Measurements from ENCODE around the gene UVRAG. TPM values are rescaled to one million over a fixed set of nuclear protein-coding genes. Genes with fewer than 3 reads are reported as not detected.

The UVRAG gene
- total and polyA plus RNA-seq, 2 of the 13 experiments (the other 11 are each of a cell fraction or from before 2014, with no cell fraction given): 9.7 to 17.3 TPM

GRCh38 chr11:76152086-76152681 is 337.2 kb downstream of the UVRAG start (continued):
- TF ChIP-seq, protein P1, sequence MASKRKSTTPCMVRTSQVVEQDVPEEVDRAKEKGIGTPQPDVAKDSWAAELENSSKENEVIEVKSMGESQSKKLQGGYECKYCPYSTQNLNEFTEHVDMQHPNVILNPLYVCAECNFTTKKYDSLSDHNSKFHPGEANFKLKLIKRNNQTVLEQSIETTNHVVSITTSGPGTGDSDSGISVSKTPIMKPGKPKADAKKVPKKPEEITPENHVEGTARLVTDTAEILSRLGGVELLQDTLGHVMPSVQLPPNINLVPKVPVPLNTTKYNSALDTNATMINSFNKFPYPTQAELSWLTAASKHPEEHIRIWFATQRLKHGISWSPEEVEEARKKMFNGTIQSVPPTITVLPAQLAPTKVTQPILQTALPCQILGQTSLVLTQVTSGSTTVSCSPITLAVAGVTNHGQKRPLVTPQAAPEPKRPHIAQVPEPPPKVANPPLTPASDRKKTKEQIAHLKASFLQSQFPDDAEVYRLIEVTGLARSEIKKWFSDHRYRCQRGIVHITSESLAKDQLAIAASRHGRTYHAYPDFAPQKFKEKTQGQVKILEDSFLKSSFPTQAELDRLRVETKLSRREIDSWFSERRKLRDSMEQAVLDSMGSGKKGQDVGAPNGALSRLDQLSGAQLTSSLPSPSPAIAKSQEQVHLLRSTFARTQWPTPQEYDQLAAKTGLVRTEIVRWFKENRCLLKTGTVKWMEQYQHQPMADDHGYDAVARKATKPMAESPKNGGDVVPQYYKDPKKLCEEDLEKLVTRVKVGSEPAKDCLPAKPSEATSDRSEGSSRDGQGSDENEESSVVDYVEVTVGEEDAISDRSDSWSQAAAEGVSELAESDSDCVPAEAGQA (IDR thresholded peaks at IDR 0.05; ENCODE audit: low read depth): 0 out of 2 replicates have a peak, but pooled peaks have one; percentile 59
- TF ChIP-seq, protein P1 (CRISPR knock-in tag; IDR thresholded peaks at IDR 0.05; ENCODE audit: borderline replicate concordance): no peak
- TF ChIP-seq SP5 (CRISPR knock-in tag; IDR thresholded peaks at IDR 0.05; ENCODE audit: borderline replicate concordance, low read depth) (0 out of 2 replicates have a peak, but pooled peaks have one; percentile 16), HOXA3 (CRISPR knock-in tag; IDR thresholded peaks at IDR 0.05) (peak; percentile 88), WIZ (CRISPR knock-in tag; IDR thresholded peaks at IDR 0.05) (no peak), CBX5 (CRISPR knock-in tag; IDR thresholded peaks at IDR 0.05; ENCODE audit: borderline replicate concordance) (no peak), TMF1 (CRISPR knock-in tag; IDR thresholded peaks at IDR 0.05; ENCODE audit: low read depth) (no peak), POLR2AphosphoS5 (IDR thresholded peaks at IDR 0.05; ENCODE audit: low read depth, low read length) (no peak), ZNF101 (CRISPR knock-in tag; IDR thresholded peaks at IDR 0.05; ENCODE audit: borderline replicate concordance, low read depth) (no peak), ERF (CRISPR knock-in tag; IDR thresholded peaks at IDR 0.05) (peak; percentile 48; the same call in 1 of the 2 replicates), KAT8 (CRISPR knock-in tag; IDR thresholded peaks at IDR 0.05) (0 out of 2 replicates have a peak, but pooled peaks have one; percentile 28), NR1H2 (CRISPR knock-in tag; IDR thresholded peaks at IDR 0.05; ENCODE audit: borderline replicate concordance, low read depth) (peak; percentile 54; the same call in 1 of the 2 replicates)
- TF ChIP-seq, protein P2, sequence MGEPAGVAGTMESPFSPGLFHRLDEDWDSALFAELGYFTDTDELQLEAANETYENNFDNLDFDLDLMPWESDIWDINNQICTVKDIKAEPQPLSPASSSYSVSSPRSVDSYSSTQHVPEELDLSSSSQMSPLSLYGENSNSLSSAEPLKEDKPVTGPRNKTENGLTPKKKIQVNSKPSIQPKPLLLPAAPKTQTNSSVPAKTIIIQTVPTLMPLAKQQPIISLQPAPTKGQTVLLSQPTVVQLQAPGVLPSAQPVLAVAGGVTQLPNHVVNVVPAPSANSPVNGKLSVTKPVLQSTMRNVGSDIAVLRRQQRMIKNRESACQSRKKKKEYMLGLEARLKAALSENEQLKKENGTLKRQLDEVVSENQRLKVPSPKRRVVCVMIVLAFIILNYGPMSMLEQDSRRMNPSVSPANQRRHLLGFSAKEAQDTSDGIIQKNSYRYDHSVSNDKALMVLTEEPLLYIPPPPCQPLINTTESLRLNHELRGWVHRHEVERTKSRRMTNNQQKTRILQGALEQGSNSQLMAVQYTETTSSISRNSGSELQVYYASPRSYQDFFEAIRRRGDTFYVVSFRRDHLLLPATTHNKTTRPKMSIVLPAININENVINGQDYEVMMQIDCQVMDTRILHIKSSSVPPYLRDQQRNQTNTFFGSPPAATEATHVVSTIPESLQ (CRISPR knock-in tag; conservative IDR thresholded peaks at IDR 0.05): no peak
- TF ChIP-seq, protein P3, sequence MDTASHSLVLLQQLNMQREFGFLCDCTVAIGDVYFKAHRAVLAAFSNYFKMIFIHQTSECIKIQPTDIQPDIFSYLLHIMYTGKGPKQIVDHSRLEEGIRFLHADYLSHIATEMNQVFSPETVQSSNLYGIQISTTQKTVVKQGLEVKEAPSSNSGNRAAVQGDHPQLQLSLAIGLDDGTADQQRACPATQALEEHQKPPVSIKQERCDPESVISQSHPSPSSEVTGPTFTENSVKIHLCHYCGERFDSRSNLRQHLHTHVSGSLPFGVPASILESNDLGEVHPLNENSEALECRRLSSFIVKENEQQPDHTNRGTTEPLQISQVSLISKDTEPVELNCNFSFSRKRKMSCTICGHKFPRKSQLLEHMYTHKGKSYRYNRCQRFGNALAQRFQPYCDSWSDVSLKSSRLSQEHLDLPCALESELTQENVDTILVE (CRISPR knock-in tag; IDR thresholded peaks at IDR 0.05): no peak
- TF ChIP-seq, protein P4, sequence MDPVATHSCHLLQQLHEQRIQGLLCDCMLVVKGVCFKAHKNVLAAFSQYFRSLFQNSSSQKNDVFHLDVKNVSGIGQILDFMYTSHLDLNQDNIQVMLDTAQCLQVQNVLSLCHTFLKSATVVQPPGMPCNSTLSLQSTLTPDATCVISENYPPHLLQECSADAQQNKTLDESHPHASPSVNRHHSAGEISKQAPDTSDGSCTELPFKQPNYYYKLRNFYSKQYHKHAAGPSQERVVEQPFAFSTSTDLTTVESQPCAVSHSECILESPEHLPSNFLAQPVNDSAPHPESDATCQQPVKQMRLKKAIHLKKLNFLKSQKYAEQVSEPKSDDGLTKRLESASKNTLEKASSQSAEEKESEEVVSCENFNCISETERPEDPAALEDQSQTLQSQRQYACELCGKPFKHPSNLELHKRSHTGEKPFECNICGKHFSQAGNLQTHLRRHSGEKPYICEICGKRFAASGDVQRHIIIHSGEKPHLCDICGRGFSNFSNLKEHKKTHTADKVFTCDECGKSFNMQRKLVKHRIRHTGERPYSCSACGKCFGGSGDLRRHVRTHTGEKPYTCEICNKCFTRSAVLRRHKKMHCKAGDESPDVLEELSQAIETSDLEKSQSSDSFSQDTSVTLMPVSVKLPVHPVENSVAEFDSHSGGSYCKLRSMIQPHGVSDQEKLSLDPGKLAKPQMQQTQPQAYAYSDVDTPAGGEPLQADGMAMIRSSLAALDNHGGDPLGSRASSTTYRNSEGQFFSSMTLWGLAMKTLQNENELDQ (CRISPR knock-in tag; IDR thresholded peaks at IDR 0.05; ENCODE audit: borderline replicate concordance): 0 out of 2 replicates have a peak, but pooled peaks have one; percentile 6
- TF ChIP-seq, protein P5, sequence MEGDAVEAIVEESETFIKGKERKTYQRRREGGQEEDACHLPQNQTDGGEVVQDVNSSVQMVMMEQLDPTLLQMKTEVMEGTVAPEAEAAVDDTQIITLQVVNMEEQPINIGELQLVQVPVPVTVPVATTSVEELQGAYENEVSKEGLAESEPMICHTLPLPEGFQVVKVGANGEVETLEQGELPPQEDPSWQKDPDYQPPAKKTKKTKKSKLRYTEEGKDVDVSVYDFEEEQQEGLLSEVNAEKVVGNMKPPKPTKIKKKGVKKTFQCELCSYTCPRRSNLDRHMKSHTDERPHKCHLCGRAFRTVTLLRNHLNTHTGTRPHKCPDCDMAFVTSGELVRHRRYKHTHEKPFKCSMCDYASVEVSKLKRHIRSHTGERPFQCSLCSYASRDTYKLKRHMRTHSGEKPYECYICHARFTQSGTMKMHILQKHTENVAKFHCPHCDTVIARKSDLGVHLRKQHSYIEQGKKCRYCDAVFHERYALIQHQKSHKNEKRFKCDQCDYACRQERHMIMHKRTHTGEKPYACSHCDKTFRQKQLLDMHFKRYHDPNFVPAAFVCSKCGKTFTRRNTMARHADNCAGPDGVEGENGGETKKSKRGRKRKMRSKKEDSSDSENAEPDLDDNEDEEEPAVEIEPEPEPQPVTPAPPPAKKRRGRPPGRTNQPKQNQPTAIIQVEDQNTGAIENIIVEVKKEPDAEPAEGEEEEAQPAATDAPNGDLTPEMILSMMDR (CRISPR knock-in tag; IDR thresholded peaks at IDR 0.05): peak; percentile 98

All from HepG2 (cell line).